Prostate gland (tissue), 2 donors: ENCODE measurements around the gene MEGF8. TPM values are rescaled to one million over a fixed set of nuclear protein-coding genes. Genes with fewer than 3 reads are reported as not detected.

Experiments used
- DNase-seq: peaks from one replicate; pipeline ENCODE4 v3.0.0-alpha.2; 2019; ENCODE audit warnings: low spot score
- H3K27ac ChIP-seq, 2 donors: fragments of 200-600 bp; sonication (generic); 2 replicates each; pipeline ENCODE4 v1.5.1; 2017 to 2019
- H3K27me3 ChIP-seq: fragments of 200-600 bp; sonication (generic); replicated peaks from 2 replicates; pipeline ENCODE4 v1.5.1; 2019; ENCODE audit not compliant: insufficient read depth
- H3K36me3 ChIP-seq, 2 donors: fragments of 200-600 bp; sonication (generic); 1 replicate in 1 of 2; 2 replicates in 1 of 2; pipeline versions ENCODE4 v1.5.1 to v1.8.1; 2017 to 2019
- H3K4me1 ChIP-seq: fragments of 200-600 bp; sonication (generic); replicated peaks from 2 replicates; pipeline ENCODE4 v1.5.1; 2019
- H3K4me3 ChIP-seq, 2 donors: fragments of 200-600 bp; sonication (generic); 2 replicates each; pipeline ENCODE4 v1.5.1; 2017 to 2019
- H3K9me3 ChIP-seq: fragments of 200-600 bp; sonication (generic); 2 replicates; pipeline ENCODE4 v1.5.1; 2017
- CTCF ChIP-seq, 4 experiments: fragments of 200-600 bp in 2 of 4; fragments of 450-650 bp in 2 of 4; sonication (generic) in 2 of 4; IDR thresholded peaks; 1 replicate in 3 of 4; 2 replicates in 1 of 4; pipeline ENCODE4 v1.5.1; 2016 to 2019; ENCODE audit warnings: antibody characterized with exemption in 4 of 4, mild to moderate bottlenecking in 2 of 4, moderate library complexity in 2 of 4
- POLR2A ChIP-seq: fragments of 450-650 bp; IDR thresholded peaks from one replicate; pipeline ENCODE4 v1.6.1; 2016; ENCODE audit warnings: antibody characterized with exemption, mild to moderate bottlenecking
- POLR2AphosphoS5 ChIP-seq: sonication (generic); formaldehyde crosslinking; IDR thresholded peaks from one replicate; pipeline ENCODE4 v1.6.1; 2017; ENCODE audit warnings: antibody characterized with exemption
- WGBS: methylation state at CpG from one replicate; pipeline ENCODE4 v1.1.5; 2018; 5-methylcytosine and 5-hydroxymethylcytosine counted together
- intact Hi-C: fragments of 100-400 bp; cut with DNase I; formaldehyde crosslinking; loops from one replicate; pipeline ENCODE4 v1.14.2; 2022
- total RNA-seq, 2 donors: library from RNA; depleted of rRNA; stranded (reverse); fragments of >200 nt; gene quantifications; one replicate each; pipeline ENCODE4 v1.1.0, GENCODE V29; 2016

MEGF8 gene
- 10 to 100 TPM; 22.8 to 30.7 TPM for total RNA-seq

DNA sequence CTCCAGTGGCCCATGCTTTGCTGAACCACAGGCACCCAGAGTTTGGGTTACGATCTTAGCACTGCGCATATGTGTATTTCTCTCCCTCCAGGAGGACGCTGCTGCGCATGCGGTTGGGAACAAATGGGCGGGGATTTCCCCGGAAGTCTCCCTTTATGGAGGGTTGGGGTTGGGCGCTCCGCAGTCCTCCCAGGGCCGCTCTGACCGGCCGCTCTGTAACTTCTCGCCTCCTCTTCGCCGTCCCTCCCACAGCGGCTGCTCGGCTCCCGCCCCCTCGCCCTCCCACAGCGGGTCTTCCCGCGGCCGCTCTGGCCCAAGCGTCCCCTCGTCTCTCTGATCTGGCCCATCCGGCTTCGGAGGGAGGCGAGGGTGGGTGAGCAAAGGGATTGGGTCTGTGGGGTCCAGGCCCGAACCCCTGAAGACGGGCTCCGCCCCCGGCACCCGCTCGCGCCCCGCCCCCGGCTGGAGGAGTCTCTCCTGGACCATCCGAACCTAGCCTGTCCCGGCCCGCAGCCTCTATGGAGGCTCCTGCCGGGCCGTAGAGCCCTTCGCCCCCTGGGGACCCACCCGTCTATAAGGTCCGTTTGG, at the start of gene MEGF8:
Gene MEGF8, plus strand, starts transcription at position 328 of the 588 bp plus-strand sequence. CDS start 609 bp downstream, outside the sequence.
- Histone ChIP-seq H3K4me1 (peaks cover 12% of the 10 kb centered on the region), H3K27me3 (peaks cover 5% of the 10 kb centered on the region), H3K36me3 (no peaks in the 10 kb centered on the region), H3K9me3 (no peaks in the 10 kb centered on the region), H3K27ac (peak within 1 kb of the TSS; percentile 63 to 75), H3K4me3 (peak within 1 kb of the TSS; percentile 63 to 81)
- under 1% methylated on average over 45 of the region's 45 CpGs for WGBS
- TF ChIP-seq POLR2AphosphoS5, result peak; percentile 100
- TF ChIP-seq POLR2A, result peak; percentile 77
- peak; percentile 30 to 96 (median 90) for TF ChIP-seq CTCF (IDR thresholded peaks at IDR 0.05)
- intact Hi-C loops, result loop anchor here (5.0 kb wide), 1 partner anchor 72 kb away; no protein-coding TSS in a partner anchor
- DNase-seq, result peak; percentile 96

DNA sequence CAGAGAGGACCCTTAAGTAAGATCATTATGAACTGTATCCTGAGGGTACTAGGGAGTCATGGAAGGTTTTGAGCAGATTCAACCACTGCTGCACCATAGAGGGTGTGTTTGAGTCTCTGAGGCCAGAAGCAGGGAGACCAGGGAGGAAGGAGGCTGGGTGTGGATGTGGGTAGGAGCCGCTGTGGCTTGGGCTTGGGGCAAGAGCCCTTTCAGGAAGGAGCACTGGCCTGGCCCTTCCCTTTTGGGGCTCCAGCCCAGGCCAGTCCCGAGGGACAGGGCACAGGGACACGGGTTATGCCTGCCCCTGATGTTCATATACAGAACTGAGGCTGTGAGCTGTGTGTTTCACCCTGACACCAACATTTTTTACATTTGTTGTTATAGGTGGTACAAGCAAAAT, 49.2 kb upstream of the MEGF8 start:
- WGBS, result 68% methylated on average over 3 of the region's 3 CpGs
- H3K4me1 ChIP-seq, result peaks cover 21% of the 10 kb centered on the region
- no peak for DNase-seq

GRCh38 chr19:42276821-42277220, 48.6 kb upstream of the MEGF8 start:
- no peak overlapping the region for H3K4me3 ChIP-seq
- 63% methylated on average over 4 of the region's 4 CpGs for WGBS
- peaks cover 15 to 17% of the 10 kb centered on the region in 2 donors for H3K36me3 ChIP-seq
- peaks cover 26% of the 10 kb centered on the region for H3K4me1 ChIP-seq
- DNase-seq, result no peak
- intact Hi-C loops, result no loop called here
- H3K27me3 ChIP-seq, result no peaks in the 10 kb centered on the region
- no peaks in the 10 kb centered on the region for H3K9me3 ChIP-seq
- no peak for TF ChIP-seq POLR2A
- TF ChIP-seq CTCF (IDR thresholded peaks at IDR 0.05), result no peak
- TF ChIP-seq POLR2AphosphoS5, result no peak
- peak overlapping the region; percentile 91 to 98 for H3K27ac ChIP-seq

More for the DNA sequence above, 49.2 kb upstream of the MEGF8 start:
- H3K9me3 ChIP-seq, result no peaks in the 10 kb centered on the region
- H3K4me3 ChIP-seq, result no peak overlapping the region
- H3K27me3 ChIP-seq, result no peaks in the 10 kb centered on the region
- peak overlapping the region; percentile 91 to 98 for H3K27ac ChIP-seq
- intact Hi-C loops, result no loop called here
- peaks cover 15 to 17% of the 10 kb centered on the region in 2 donors for H3K36me3 ChIP-seq
- no peak for TF ChIP-seq POLR2AphosphoS5
- no peak for TF ChIP-seq CTCF (IDR thresholded peaks at IDR 0.05)
- no peak for TF ChIP-seq POLR2A

GRCh38 chr19:42277821-42278451, 47.5 kb upstream of the MEGF8 start:
- peaks cover 30% of the 10 kb centered on the region for H3K4me1 ChIP-seq
- 22% methylated on average over 10 of the region's 10 CpGs for WGBS
- TF ChIP-seq CTCF (IDR thresholded peaks at IDR 0.05) (no peak), POLR2A (peak; percentile 40), POLR2AphosphoS5 (peak; percentile 54)
- H3K27me3 ChIP-seq, result no peaks in the 10 kb centered on the region
- H3K4me3 ChIP-seq, result no peak overlapping the region
- DNase-seq, result peak; percentile 68
- peak overlapping the region; percentile 91 to 98 for H3K27ac ChIP-seq
- intact Hi-C loops, result loop anchor here (2.0 kb wide), 1 partner anchor 31 kb away; no protein-coding TSS in a partner anchor
- no peaks in the 10 kb centered on the region for H3K9me3 ChIP-seq
- peaks cover 9 to 12% of the 10 kb centered on the region in 2 donors for H3K36me3 ChIP-seq
